Stimulated activated CD4-positive, alpha-beta T cell treated with anti-CD3 and anti-CD28 coated beads, TNF-alpha, amount 100 ng/mL, for 48 hours (primary cell): Measurements from ENCODE around the gene GRHL1.
"Not testable (repeated sequence)": the region's sequence is repeated elsewhere in the genome, so short reads cannot be mapped to it uniquely, and the experiment has no call there.

ENCODE experiments used
- DNase-seq, 3 donors: peaks; one replicate each; pipeline ENCODE4 v3.0.0-alpha.2; 2020; ENCODE audit warnings: low read depth in 3 of 3

The GRHL1 gene, protein sequence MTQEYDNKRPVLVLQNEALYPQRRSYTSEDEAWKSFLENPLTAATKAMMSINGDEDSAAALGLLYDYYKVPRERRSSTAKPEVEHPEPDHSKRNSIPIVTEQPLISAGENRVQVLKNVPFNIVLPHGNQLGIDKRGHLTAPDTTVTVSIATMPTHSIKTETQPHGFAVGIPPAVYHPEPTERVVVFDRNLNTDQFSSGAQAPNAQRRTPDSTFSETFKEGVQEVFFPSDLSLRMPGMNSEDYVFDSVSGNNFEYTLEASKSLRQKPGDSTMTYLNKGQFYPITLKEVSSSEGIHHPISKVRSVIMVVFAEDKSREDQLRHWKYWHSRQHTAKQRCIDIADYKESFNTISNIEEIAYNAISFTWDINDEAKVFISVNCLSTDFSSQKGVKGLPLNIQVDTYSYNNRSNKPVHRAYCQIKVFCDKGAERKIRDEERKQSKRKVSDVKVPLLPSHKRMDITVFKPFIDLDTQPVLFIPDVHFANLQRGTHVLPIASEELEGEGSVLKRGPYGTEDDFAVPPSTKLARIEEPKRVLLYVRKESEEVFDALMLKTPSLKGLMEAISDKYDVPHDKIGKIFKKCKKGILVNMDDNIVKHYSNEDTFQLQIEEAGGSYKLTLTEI

GRCh38 chr2:9951522-9952285, at the start of gene GRHL1:
TSS of gene GRHL1 (plus strand) at chr2:9951693. CDS start at chr2:9951834, 141 bp downstream.
- peak; percentile 81 to 86 (median 83) for DNase-seq

DNA sequence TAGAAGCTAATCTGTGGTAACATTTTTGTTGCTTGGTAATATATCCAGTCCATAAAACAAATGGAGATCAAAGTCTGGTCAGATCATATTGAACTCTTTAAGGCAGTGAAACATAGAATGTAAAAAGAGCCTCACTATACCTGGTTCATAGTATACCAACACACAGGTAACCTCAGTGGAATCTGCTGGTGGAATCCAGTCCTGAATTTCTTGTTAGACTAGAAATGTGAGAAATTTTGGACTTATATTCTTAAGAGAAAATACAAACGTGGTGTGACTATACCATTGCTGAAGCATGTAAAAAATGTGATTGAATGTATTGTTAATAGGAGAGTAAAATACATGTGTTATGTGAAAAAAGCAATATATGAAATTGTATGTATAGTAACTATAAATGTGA, 46.1 kb upstream of the GRHL1 start:
- DNase-seq, result no peak

GRCh38 chr2:9907402-9907801, 44.1 kb upstream of the GRHL1 start:
- DNase-seq, result no peak

GRCh38 chr2:9908639-9909038, 42.9 kb upstream of the GRHL1 start:
- no peak for DNase-seq

- no peak for DNase-seq
Observed at GRCh38 chr2:9909106-9909505, 42.4 kb upstream of the GRHL1 start.

GRCh38 chr2:9910699-9911098, 40.8 kb upstream of the GRHL1 start:
- no peak for DNase-seq

DNA sequence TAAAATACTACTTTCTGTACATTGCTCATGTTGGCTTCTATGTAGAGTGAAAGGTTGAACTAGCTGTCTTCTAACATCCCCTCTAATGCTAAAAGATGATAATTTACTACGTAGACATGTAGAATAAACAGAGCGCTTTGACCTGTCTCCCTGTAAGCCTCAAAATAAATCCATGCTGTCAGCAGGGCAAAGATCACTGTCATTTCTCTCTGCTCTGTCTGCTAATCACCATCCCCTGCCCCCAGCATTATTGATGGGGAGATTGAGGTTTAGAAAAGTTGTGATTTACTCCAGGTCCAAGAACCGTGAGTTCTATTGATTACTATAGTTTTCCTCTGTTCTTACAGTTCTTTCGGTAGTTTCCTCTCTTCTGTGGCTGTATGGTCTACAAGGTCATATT, 39.0 kb upstream of the GRHL1 start:
- no peak for DNase-seq

DNA sequence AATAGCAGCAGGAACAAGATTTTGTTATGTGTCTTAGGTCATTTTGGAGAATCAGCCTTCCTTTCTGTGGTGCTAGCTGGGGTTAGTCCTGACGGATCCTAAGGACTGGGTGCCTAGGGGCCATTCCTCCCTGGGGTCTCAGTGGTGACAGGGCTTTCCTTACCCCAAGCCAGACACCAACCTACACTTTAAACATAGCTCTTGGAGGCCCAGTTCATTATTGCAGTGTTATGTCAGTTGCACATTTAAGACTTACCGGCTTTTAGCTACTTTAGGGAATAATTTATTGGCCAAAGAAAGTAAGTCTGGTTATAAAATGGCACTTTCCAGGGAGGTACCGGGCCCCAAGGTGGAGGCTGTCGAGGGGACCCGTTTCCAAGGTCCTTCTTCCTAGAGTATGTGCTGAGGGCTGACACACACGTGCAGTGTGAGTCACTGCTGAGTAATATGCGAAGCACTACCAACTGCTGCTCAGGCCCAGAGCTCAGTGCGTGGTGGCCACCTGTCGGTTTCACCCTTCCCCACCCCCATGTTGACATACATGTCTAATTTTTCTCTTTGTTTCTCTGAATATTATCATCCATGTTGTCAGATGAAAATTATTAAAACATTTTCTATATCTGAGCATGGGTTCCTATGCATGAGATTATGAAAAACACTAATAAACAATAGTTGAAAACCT, 37.0 kb upstream of the GRHL1 start:
- DNase-seq, result peak; percentile 22 to 57 (median 35)

GRCh38 chr2:9918275-9918674, 33.2 kb upstream of the GRHL1 start:
- no peak for DNase-seq

DNA sequence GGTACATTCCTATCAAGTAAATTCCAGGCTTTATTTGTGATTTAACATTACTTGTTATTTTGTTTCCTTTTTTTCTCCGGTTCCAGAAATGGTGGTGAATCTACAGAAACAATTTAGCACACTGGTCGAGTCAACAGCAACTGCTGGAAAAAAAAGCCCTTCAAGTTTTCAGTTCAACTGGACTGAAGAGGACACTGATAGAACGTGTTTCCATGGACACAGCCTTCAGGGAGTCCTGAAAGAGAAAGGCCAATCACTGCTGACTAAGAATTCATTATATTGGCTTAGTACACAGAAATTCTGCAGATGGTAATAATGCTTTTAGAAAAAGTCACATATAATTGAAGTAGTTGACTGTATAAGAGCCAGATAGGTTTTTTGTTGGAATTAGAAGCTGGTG, 32.0 kb upstream of the GRHL1 start:
- no peak for DNase-seq

DNA sequence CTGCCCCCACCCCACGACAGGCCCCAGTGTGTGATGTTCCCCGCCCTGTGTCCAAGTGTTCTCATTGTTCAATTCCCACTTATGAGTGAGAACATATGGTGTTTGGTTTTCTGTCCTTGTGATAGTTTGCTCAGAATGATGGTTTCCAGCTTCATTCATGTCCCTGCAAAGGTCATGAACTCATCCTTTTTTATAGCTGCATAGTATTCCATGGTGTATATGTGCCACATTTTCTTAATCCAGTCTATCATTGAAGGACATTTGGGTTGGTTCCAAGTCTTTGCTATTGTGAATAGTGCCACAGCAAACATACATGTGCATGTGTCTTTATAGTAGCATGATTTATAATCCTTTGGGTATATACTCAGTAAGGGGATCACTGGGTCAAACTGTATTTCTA, 24.5 kb upstream of the GRHL1 start:
- DNase-seq, result not testable (repeated sequence)

DNA sequence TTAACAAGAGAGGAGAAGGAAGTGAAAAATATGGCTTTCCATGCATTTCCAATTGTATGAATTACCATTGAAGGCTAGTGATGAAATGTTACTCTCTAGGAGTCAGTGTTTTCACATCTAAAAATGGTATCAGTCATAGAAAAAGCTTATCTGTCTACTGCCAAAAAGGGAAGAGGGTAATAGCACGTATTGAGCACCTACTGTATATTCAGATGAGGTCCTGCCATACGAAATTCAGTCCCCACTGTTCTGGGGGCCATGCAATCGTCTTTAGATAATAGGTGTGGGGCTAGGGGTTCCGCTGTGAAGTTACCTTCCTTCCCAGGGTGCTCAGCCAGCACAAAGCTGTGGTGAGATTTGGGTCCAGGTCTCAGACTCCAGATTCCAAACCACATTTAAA, 14.2 kb upstream of the GRHL1 start:
- no peak for DNase-seq

DNA sequence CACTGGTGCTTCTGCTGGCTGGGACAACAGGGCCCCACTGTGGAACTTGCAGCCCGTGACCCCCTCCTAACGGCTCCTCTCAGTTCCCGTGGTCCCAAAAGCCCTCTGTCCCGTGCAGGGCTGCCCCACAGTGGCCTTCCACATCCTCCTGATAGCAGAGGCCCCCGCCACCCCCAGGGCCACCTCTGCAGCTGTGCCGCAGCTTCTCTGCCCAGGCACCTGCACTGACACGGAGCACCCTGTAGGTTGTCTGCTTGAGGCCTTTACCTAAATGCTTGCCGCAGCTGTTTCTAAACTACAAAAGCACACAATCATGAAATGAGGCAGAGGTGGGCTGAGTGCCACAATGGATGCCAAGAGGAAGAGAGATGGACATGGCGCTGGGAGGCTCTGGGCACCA, 13.5 kb upstream of the GRHL1 start:
- no peak for DNase-seq

- no peak for DNase-seq
Observed at GRCh38 chr2:9939587-9940485, 11.7 kb upstream of the GRHL1 start.

DNA sequence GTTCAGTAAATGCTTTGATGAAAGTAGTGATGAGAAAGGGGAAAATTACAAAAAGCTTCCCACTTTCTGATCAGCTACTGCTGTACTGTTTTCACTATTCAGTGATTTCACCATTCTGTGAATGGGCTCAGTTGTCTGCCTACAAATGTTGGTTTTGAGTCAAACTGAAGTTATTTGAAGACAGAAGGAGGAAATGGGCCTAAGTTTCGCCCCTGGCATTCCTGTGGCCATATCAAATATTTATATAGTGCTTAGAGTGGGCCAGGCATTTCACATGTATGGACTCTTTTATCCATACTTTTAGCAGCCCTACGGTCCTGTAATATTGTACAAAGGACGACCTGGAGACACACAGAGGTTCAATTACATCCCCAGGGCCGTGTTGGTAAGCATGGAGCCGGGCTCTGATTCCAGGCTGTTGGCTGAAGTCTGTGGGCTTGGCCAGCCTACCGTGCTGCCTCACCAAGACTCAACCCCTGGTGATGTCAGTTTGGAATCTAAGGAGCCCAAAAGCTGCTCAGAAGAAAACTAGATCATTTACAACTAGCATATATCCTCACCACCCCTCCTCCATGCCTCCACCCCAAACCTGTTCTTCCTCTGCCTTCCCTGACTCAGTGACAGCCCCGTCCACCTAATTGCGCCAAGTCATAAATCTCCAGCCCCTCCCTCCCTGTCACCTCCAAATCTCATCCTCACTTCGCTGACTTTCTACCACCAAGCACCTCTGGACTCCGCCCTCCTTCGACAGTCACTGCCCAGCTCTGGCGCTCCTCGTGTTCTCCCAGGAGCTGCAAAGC, 10.1 kb upstream of the GRHL1 start:
- no peak for DNase-seq

DNA sequence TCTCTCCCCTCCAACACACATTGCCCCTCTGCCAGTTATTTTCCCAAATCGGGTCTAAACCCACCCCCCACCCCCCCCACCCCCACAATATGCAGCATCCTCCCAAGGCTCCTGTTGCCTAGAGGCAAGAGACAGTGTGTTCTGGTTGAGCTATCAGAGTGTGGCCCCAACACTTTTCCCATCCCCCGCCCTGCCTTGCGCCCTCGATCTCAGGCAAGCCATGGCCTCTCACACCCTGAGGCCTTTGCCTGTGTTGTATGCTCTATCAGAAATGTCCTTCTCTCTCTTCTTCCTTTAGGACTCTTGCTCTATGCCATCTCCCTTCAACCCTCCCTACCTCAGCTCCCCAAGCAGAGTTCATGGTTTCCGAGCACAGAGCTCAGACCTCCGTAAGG, 9.5 kb upstream of the GRHL1 start:
- DNase-seq, result no peak

DNA sequence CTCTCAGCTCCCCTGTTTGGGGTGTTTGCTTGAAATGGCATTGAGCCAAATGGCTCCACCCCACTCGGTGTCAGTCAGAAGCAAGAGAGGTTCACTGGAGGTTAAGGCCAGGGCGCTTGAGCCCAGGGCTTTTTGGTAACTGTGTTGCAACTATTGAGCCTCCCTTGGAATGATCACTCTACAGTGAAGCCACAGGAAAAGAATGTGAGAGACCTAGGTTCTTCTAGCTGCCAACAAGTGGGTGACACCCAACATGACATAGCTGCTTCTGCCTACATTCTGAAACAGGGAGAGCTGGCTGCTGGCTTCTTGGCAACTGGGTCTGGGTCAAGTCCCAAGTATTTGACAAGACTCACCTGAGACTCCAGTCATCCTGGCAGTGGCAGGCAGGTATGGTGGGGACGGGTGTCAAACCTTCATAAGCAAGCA, 7.1 kb upstream of the GRHL1 start:
- no peak for DNase-seq

DNA sequence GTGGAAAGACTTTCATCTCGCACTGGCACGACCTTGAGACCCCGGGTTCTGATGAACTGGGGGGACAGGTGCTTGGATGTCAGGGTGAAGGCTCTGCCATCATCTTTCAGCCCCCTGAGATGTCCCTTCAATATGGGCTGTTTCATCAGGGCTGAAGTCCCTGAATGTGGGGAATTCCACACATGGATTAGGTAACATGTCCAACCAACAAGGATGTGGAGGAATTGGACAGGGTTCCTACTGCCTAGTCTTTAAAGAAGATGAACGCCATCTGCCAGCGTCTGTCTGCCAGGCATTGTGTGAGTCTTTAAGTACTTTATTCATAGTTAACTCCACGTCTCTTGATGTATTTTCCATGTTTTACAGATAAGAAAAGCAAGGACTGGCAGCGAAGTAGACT, 5.9 kb upstream of the GRHL1 start:
- DNase-seq, result no peak

- no peak for DNase-seq
Observed at GRCh38 chr2:9946076-9946475, 5.4 kb upstream of the GRHL1 start.

DNA sequence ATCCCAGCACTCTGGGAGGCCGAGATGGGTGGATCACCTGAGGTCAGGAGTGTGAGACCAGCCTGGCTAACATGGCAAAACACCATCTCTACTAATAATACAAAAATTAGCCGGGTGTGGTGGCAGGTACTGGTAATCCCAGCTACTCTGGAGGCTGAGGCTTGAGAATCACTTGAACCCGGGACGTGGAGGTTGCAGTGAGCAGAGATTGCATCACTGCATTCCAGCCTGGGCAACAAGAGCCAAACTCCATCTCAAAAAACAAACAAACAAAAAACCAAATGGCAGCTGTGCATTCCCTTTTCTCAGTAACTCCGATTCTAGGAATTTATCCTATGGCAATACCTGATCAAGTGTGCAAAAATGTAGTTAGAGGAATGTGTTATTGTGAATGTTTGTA, 4.7 kb upstream of the GRHL1 start:
- no peak for DNase-seq
